ENCODE measurements around the gene JOSD2. TPM values are rescaled to one million over a fixed set of nuclear protein-coding genes. Genes with fewer than 3 reads are reported as not detected.
A peak's percentile ranks its signal among the peaks of the same experiment; 100 is the strongest.

Gene JOSD2
- total RNA-seq, 2 donors from 2014 or later = 12.1 to 13.7 TPM

- no peak overlapping the region for H3K4me3 ChIP-seq (ENCODE audit: low read length)
- no peaks in the 10 kb centered on the region for H3K27me3 ChIP-seq (ENCODE audit: control insufficient read depth, insufficient read depth, low read length, poor library complexity, severe bottlenecking)
- Mint-ChIP-seq H3K4me3 (no peak overlapping the region), H3K27me3 (ENCODE audit: insufficient read depth) (peaks cover 79% of the 10 kb centered on the region), H3K9me3 (no peaks in the 10 kb centered on the region), H3K4me1 (peaks cover 6% of the 10 kb centered on the region), H3K36me3 (ENCODE audit: low read depth) (no peaks in the 10 kb centered on the region), H3K27ac (no peak overlapping the region)
- H3K9ac ChIP-seq (ENCODE audit: extremely low read depth, low read length, poor library complexity, severe bottlenecking) = no peak overlapping the region
- no peak overlapping the region for H3K27ac ChIP-seq (ENCODE audit: low read depth, low read length)
- WGBS, 2 experiments (ENCODE audit: insufficient coverage in 1 of 2, insufficient read length in 1 of 2) = 73 to 80% methylated on average over 18 to 19 of the region's 19 CpGs
- no peak for TF ChIP-seq CTCF (conservative IDR thresholded peaks at IDR 0.05)
- H3K36me3 ChIP-seq (ENCODE audit: control insufficient read depth, insufficient read depth, low read length) = no peaks in the 10 kb centered on the region
- DNase-seq = peak; percentile 36
- H3K4me1 ChIP-seq (ENCODE audit: control insufficient read depth, insufficient read depth, low read length) = no peaks in the 10 kb centered on the region
- H3K9me3 ChIP-seq (ENCODE audit: control insufficient read depth, low read length) = no peaks in the 10 kb centered on the region
Measured at GRCh38 chr19:50553134-50553703, 42.2 kb upstream of the JOSD2 start.

- Histone ChIP-seq H3K36me3 (ENCODE audit: control insufficient read depth, insufficient read depth, low read length) (no peaks in the 10 kb centered on the region), H3K27ac (ENCODE audit: low read depth, low read length) (no peak overlapping the region), H3K27me3 (ENCODE audit: control insufficient read depth, insufficient read depth, low read length, poor library complexity, severe bottlenecking) (no peaks in the 10 kb centered on the region), H3K4me1 (ENCODE audit: control insufficient read depth, insufficient read depth, low read length) (no peaks in the 10 kb centered on the region), H3K4me3 (ENCODE audit: low read length) (no peak overlapping the region), H3K9me3 (ENCODE audit: control insufficient read depth, low read length) (no peaks in the 10 kb centered on the region), H3K9ac (ENCODE audit: extremely low read depth, low read length, poor library complexity, severe bottlenecking) (no peak overlapping the region)
- WGBS, 2 experiments (ENCODE audit: insufficient coverage in 1 of 2, insufficient read length in 1 of 2) = 79 to 90% methylated on average over 10 to 15 of the region's 15 CpGs
- Mint-ChIP-seq H3K27me3 (ENCODE audit: insufficient read depth) (peaks cover 73% of the 10 kb centered on the region), H3K4me3 (no peak overlapping the region), H3K4me1 (peaks cover 6% of the 10 kb centered on the region), H3K9me3 (no peaks in the 10 kb centered on the region), H3K27ac (no peak overlapping the region), H3K36me3 (ENCODE audit: low read depth) (no peaks in the 10 kb centered on the region)
- DNase-seq = no peak
- TF ChIP-seq CTCF (conservative IDR thresholded peaks at IDR 0.05) = no peak
Measured at GRCh38 chr19:50552540-50552939, 41.5 kb upstream of the JOSD2 start.

- peak overlapping the region; percentile 70 for H3K4me3 ChIP-seq (ENCODE audit: low read length)
- Mint-ChIP-seq H3K36me3 (ENCODE audit: low read depth) (no peaks in the 10 kb centered on the region), H3K27me3 (ENCODE audit: insufficient read depth) (peaks cover 68% of the 10 kb centered on the region), H3K4me3 (peak overlapping the region; percentile 56), H3K4me1 (peaks cover 6% of the 10 kb centered on the region), H3K9me3 (no peaks in the 10 kb centered on the region), H3K27ac (no peak overlapping the region)
- peak; percentile 58 for DNase-seq
- H3K27ac ChIP-seq (ENCODE audit: low read depth, low read length) = peak overlapping the region; percentile 68
- no peak overlapping the region for H3K9ac ChIP-seq (ENCODE audit: extremely low read depth, low read length, poor library complexity, severe bottlenecking)
- H3K36me3 ChIP-seq (ENCODE audit: control insufficient read depth, insufficient read depth, low read length) = no peaks in the 10 kb centered on the region
- no peaks in the 10 kb centered on the region for H3K4me1 ChIP-seq (ENCODE audit: control insufficient read depth, insufficient read depth, low read length)
- no peaks in the 10 kb centered on the region for H3K9me3 ChIP-seq (ENCODE audit: control insufficient read depth, low read length)
- H3K27me3 ChIP-seq (ENCODE audit: control insufficient read depth, insufficient read depth, low read length, poor library complexity, severe bottlenecking) = no peaks in the 10 kb centered on the region
- WGBS, 2 experiments (ENCODE audit: insufficient coverage in 1 of 2, insufficient read length in 1 of 2) = 39 to 42% methylated on average over 6 to 21 of the region's 22 CpGs
- no peak for TF ChIP-seq CTCF (conservative IDR thresholded peaks at IDR 0.05)
Measured at GRCh38 chr19:50551715-50552187, 40.8 kb upstream of the JOSD2 start.
